Left lung (tissue), 10 donors: ENCODE results near the gene GPX4. TPM values are rescaled to one million over a fixed set of nuclear protein-coding genes. Genes with fewer than 3 reads are reported as not detected.
"Not testable (repeated sequence)": the region's sequence is repeated elsewhere in the genome, so short reads cannot be mapped to it uniquely, and the experiment has no call there.

Source experiments
- ATAC-seq: fragments of 200-7000 bp; cut with Tn5 transposase; one replicate; pipeline ENCODE4 v1.9.1; 2020; ENCODE audit warnings: moderate library complexity
- DNase-seq, 4 donors: peaks; one replicate each; pipeline ENCODE4 v3.0.0-alpha.2; 2013 to 2020
- H3K27ac ChIP-seq, 2 donors: fragments of 200-600 bp; sonication (generic) in 1 of 2; one replicate each; pipeline versions ENCODE4 v1.5.0 to v1.8.0; 2020 to 2021
- H3K27me3 ChIP-seq, 2 donors: fragments of 200-600 bp; sonication (generic) in 1 of 2; one replicate each; pipeline versions ENCODE4 v1.5.0 to v1.8.0; 2020 to 2021
- H3K36me3 ChIP-seq, 2 donors: fragments of 200-600 bp; sonication (generic) in 1 of 2; one replicate each; pipeline versions ENCODE4 v1.5.0 to v1.8.0; 2020 to 2021
- H3K4me1 ChIP-seq, 2 donors: fragments of 200-600 bp; one replicate each; pipeline ENCODE4 v1.8.0; 2021
- H3K4me3 ChIP-seq, 2 donors: fragments of 200-600 bp; sonication (generic) in 1 of 2; one replicate each; pipeline versions ENCODE4 v1.5.0 to v1.8.0; 2020 to 2021; ENCODE audit warnings: mild to moderate bottlenecking in 1 of 2
- H3K9me3 ChIP-seq, 2 donors: fragments of 200-600 bp; sonication (generic) in 1 of 2; one replicate each; pipeline versions ENCODE4 v1.5.0 to v1.8.0; 2020 to 2021
- CTCF ChIP-seq, 2 donors: fragments of 200-600 bp; sonication (generic) in 1 of 2; IDR thresholded peaks; one replicate each; pipeline versions ENCODE4 v1.5.0 to v1.8.0; 2021; ENCODE audit warnings: antibody characterized with exemption in 2 of 2
- intact Hi-C, 2 donors: fragments of 100-400 bp; cut with DNase I; formaldehyde crosslinking; loops; one replicate each; pipeline versions ENCODE4 v1.11.2 to v1.14.2; 2022
- polyA plus RNA-seq, 6 donors: library from polyadenylated mRNA; unstranded; fragments of 120-200 nt; gene quantifications; one replicate each; pipeline ENCODE4 v1.2.1, GENCODE V29; 2013; ENCODE audit not compliant: insufficient read length in 6 of 6
- total RNA-seq, 2 donors: library from RNA; stranded (reverse); fragmentation: NEBNext Ultra II Directional; extraction: Animal tissue kit (Norgen Biotek cat#: 25700); gene quantifications; one replicate each; pipeline ENCODE4 v1.2.1, GENCODE V29; 2021
- donor health status: DM: no; HTN: yes; CAD: no.
- donor health status: DM: no; HTN: no; CAD: no.

Gene GPX4
- total and polyA plus RNA-seq, 8 donors, result 146 to 365 (median 213) TPM

- no peak for TF ChIP-seq CTCF (IDR thresholded peaks at IDR 0.05)
- Histone ChIP-seq H3K4me3 (no peak overlapping the region), H3K4me1 (peaks cover 7 to 84% of the 10 kb centered on the region in 2 donors), H3K9me3 (no peaks in the 10 kb centered on the region), H3K27me3 (no peaks in the 10 kb centered on the region), H3K36me3 (peaks cover 0 to 95% of the 10 kb centered on the region in 2 donors), H3K27ac (peak overlapping the region in 1 of 2 donors; percentile 31)
- DNase-seq, result no peak
- intact Hi-C loops, result no loop called here
- no peak for ATAC-seq
Observed at GRCh38 chr19:1125601-1126467, 22.0 kb downstream of the GPX4 start.

DNA sequence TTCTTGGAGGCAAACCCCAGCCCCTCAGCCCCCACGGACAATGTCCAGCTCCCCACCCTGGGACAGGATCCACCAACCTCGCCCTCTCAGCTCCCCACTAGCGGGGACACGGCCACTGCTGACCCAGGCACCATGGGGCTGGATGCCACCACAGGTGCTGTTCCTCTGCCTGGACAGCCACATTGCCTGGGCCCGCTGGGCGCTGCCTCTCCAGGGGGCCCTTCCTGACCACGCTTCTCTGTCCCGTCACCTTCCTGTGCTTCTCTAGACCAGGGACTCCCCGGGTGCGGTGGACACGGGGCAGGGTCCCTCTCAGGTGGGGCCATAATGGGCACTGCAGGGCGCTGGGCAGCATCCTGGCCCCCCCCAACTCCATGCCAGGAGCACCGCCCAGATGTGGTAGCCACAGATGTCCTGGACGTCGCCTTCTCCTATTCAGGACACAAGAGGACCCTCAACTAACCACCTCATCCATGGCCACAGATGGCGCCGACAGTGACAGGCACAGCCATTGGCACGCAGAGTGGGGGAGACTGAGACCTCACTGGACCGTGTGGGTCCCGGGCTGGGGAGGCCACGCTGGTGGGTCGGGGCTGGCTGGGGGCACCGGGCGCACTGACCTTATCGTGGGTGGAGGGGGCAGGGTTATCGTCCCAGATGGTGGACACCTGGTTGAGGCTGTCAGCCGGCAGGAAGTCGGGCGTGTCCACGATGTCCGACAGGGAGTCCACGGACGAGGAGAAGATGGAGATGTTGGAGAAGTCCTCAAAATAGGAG, 23.4 kb downstream of the GPX4 start:
- no peak for ATAC-seq
- Histone ChIP-seq H3K27me3 (no peaks in the 10 kb centered on the region), H3K27ac (peak overlapping the region in 1 of 2 donors; percentile 31), H3K4me3 (no peak overlapping the region), H3K36me3 (peaks cover 0 to 81% of the 10 kb centered on the region in 2 donors), H3K9me3 (no peaks in the 10 kb centered on the region), H3K4me1 (peaks cover 8 to 85% of the 10 kb centered on the region in 2 donors)
- intact Hi-C loops, result no loop called here
- DNase-seq, result no peak
- no peak for TF ChIP-seq CTCF (IDR thresholded peaks at IDR 0.05)

DNA sequence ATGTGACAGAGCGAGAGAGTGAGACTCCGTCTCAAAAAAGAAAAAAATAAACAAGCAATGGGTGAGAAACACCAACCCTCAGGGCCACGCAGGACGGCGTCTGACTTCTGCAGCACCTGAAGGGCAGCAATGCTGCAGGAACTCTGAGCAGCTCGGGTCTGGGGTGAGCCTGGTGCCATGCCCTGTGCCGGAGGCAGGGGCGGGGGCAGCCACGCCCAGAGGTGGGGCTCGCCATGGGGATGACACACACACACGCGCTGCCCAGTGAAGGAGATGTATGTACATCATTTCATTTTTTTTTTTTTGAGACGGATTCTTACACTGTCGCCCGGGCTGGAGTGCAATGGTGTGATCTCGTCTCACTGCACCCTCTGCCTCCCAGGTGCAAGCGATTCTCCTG, 24.3 kb downstream of the GPX4 start:
- no peak for TF ChIP-seq CTCF (IDR thresholded peaks at IDR 0.05)
- no peaks in the 10 kb centered on the region for H3K27me3 ChIP-seq
- H3K36me3 ChIP-seq, result peaks cover 0 to 72% of the 10 kb centered on the region in 2 donors
- ATAC-seq (no peak), DNase-seq (no peak)
- H3K4me3 ChIP-seq, result no peak overlapping the region
- H3K9me3 ChIP-seq, result no peaks in the 10 kb centered on the region
- intact Hi-C loops, result no loop called here
- H3K27ac ChIP-seq, result no peak overlapping the region
- peaks cover 17 to 88% of the 10 kb centered on the region in 2 donors for H3K4me1 ChIP-seq

- peaks cover 22 to 88% of the 10 kb centered on the region in 2 donors for H3K4me1 ChIP-seq
- intact Hi-C loops, H3K27me3 ChIP-seq, H3K9me3 ChIP-seq, H3K4me3 ChIP-seq, DNase-seq, ATAC-seq: not testable (repeated sequence)
- H3K27ac ChIP-seq, result peak overlapping the region in 1 of 2 donors; percentile 13
- H3K36me3 ChIP-seq, result peaks cover 0 to 62% of the 10 kb centered on the region in 2 donors
Observed at GRCh38 chr19:1129084-1129483, 25.3 kb downstream of the GPX4 start.

DNA sequence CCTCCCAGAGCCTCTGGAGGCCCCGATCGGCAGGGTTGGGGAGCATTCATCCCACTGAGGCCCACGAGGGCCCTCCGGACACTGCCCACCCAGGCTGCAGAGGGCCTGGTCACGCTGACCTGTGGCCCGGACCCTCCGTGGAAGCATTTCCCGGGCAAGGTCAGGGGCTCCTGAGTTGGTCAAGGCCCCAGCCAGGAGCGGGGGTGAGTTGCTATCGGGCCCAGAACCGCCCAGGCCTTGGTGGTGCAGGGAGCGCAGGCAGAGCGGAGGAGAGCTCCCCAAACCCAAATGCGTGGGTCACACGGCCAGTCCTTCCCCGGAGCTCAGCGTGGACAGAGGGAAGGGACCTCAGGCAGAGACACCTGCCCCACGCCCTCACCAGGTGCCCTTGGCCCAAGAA, 25.7 kb downstream of the GPX4 start:
- Histone ChIP-seq H3K4me1 (peaks cover 22 to 88% of the 10 kb centered on the region in 2 donors), H3K4me3 (peak overlapping the region in 1 of 2 donors; percentile 80), H3K9me3 (no peaks in the 10 kb centered on the region), H3K36me3 (peaks cover 0 to 58% of the 10 kb centered on the region in 2 donors), H3K27me3 (no peaks in the 10 kb centered on the region), H3K27ac (peak overlapping the region in 1 of 2 donors; percentile 13)
- no peak for DNase-seq
- no peak for ATAC-seq
- intact Hi-C loops, result no loop called here
- TF ChIP-seq CTCF (IDR thresholded peaks at IDR 0.05), result no peak
